ENCODE data around the gene PTPN3. TPM values are rescaled to one million over a fixed set of nuclear protein-coding genes. Genes with fewer than 3 reads are reported as not detected.

The PTPN3 gene
- total RNA-seq, 1 experiment from 2014 or later: 20.8 TPM

- H3K9ac ChIP-seq (ENCODE audit: low read length): no peak overlapping the region
- BruUV-seq (replicated peaks): no TSS peak
- H3K27me3 ChIP-seq (ENCODE audit: insufficient read depth, low read length): no peaks in the 10 kb centered on the region
- no peak overlapping the region for H3K4me3 ChIP-seq (replicated peaks in 1 of 2; ENCODE audit: low read depth in 1 of 2, low read length in 2 of 2)
- no peaks in the 10 kb centered on the region for H3K4me1 ChIP-seq (ENCODE audit: control insufficient read depth in 1 of 2, insufficient read depth in 2 of 2, low read length in 2 of 2)
- no peak overlapping the region for H2AFZ ChIP-seq (ENCODE audit: low read depth, low read length, poor library complexity, severe bottlenecking)
- no peak for TF ChIP-seq REST (IDR thresholded peaks at IDR 0.05; ENCODE audit: low read depth)
- no peak for TF ChIP-seq EZH2phosphoT487 (IDR thresholded peaks at IDR 0.05; ENCODE audit: borderline replicate concordance)
- TF ChIP-seq TCF7L2 (IDR thresholded peaks at IDR 0.05; ENCODE audit: borderline replicate concordance, extremely low read depth, insufficient read depth, insufficient read length): no peak
- TF ChIP-seq FOSL1 (IDR thresholded peaks at IDR 0.05; ENCODE audit: low read depth): no peak
- TF ChIP-seq ZNF274 (IDR thresholded peaks at IDR 0.05; ENCODE audit: low read depth, low read length): no peak
- no peak for TF ChIP-seq JUND (IDR thresholded peaks at IDR 0.05)
- TF ChIP-seq RAD21 (IDR thresholded peaks at IDR 0.05; ENCODE audit: low read depth): peak; percentile 34; the same call in 1 of the 2 replicates
- peak; percentile 31 to 42 (median 36); a peak in 5 of 6 replicates for TF ChIP-seq CTCF (IDR thresholded peaks at IDR 0.05 in 2 of 3, conservative IDR thresholded peaks at IDR 0.05 in 1 of 3; ENCODE audit: borderline replicate concordance in 1 of 3, insufficient read depth in 1 of 3, low read depth in 2 of 3, low read length in 2 of 3)
- TF ChIP-seq ELF1 (IDR thresholded peaks at IDR 0.05; ENCODE audit: borderline replicate concordance, low read depth): no peak
- no peak for TF ChIP-seq ZBTB33 (IDR thresholded peaks at IDR 0.05; ENCODE audit: extremely low read depth, insufficient replicate concordance, low read length)
- TF ChIP-seq ZFX (IDR thresholded peaks at IDR 0.05): no peak
- no peak for TF ChIP-seq YY1 (IDR thresholded peaks at IDR 0.05; ENCODE audit: extremely low read depth, insufficient replicate concordance, low read depth, low read length)
- TF ChIP-seq EZH2 (IDR thresholded peaks at IDR 0.05): no peak
- TF ChIP-seq MAX (IDR thresholded peaks at IDR 0.05): no peak
- peaks cover 6 to 8% of the 10 kb centered on the region in 2 experiments; a peak in 2 of 4 replicates for H3K36me3 ChIP-seq (ENCODE audit: control insufficient read depth in 1 of 2, insufficient read depth in 2 of 2, low read length in 2 of 2)
- H4K20me1 ChIP-seq (ENCODE audit: insufficient read depth): no peaks in the 10 kb centered on the region
- DNase-seq (ENCODE audit: low read depth, low spot score): no peak
- H3K4me2 ChIP-seq (ENCODE audit: low read length): no peak overlapping the region
- intact Hi-C loops (cut with micrococcal nuclease): loop anchor here (1.0 kb wide), 1 partner anchor 18 kb away; no protein-coding TSS in a partner anchor
- H3K27ac ChIP-seq (ENCODE audit: low read depth, low read length): no peak overlapping the region
- RAD21 ChIA-PET (ENCODE audit: low non-redundant PET in 1 of 2, low total read pairs in 2 of 2, uncharacterized antibody in 2 of 2, unreplicated experiment in 2 of 2): no interaction called here
- POLR2A ChIA-PET: no interaction called here
- CTCF ChIA-PET: interaction anchor here (1.1 to 2.1 kb wide), 2 partner anchors 10 to 18 kb away, joined by 4 to 10 read pairs; no protein-coding TSS in a partner anchor
- H3K9me2 ChIP-seq (ENCODE audit: insufficient read depth): no peaks in the 10 kb centered on the region
- H3K79me2 ChIP-seq (ENCODE audit: insufficient read depth, low read length): no peaks in the 10 kb centered on the region
- peak; percentile 75; the same call in 1 of the 2 replicates for ATAC-seq
- no peaks in the 10 kb centered on the region for H3K9me3 ChIP-seq (ENCODE audit: control insufficient read depth in 1 of 2, insufficient read depth in 1 of 2, low read depth in 1 of 2, low read length in 2 of 2)
These were observed 46.6 kb downstream of the PTPN3 start for GRCh38 chr9:109451311-109452025.

Measured in HCT116 (cell line).